H7 (cell line): ENCODE data around the gene PRRG4. TPM values are rescaled to one million over a fixed set of nuclear protein-coding genes. Genes with fewer than 3 reads are reported as not detected.

Experiments used
- DNase-seq: peaks from one replicate; pipeline ENCODE4 v3.0.0; 2012
- H3K27me3 ChIP-seq: 2 replicates; pipeline ENCODE4 v1.6.0; 2011; ENCODE audit warnings: mild to moderate bottlenecking, low read length; ENCODE audit not compliant: control insufficient read depth, insufficient read depth
- H3K36me3 ChIP-seq: replicated peaks from 2 replicates; pipeline ENCODE4 v1.5.1; 2011; ENCODE audit warnings: low read length; ENCODE audit not compliant: control insufficient read depth, insufficient read depth
- H3K4me3 ChIP-seq: 2 replicates; pipeline ENCODE4 v1.5.1; 2011; ENCODE audit warnings: low read depth, mild to moderate bottlenecking, control low read depth, low read length, moderate library complexity; ENCODE audit not compliant: insufficient read depth
- total RNA-seq: library from RNA; depleted of rRNA; stranded (reverse); fragments of >200 nt; shearing (Covaris generic); gene quantifications from 2 replicates; pipeline ENCODE4 v1.2.3, GENCODE V29; 2014; rRNA removed

The PRRG4 gene
- total RNA-seq, 1 experiment from 2014 or later, result 0.35 TPM

- no peaks in the 10 kb centered on the region for H3K27me3 ChIP-seq
- H3K36me3 ChIP-seq, result peaks cover 5% of the 10 kb centered on the region; the same call in 1 of the 2 replicates
- no peak overlapping the region for H3K4me3 ChIP-seq
- no peak for DNase-seq
These were observed 65.7 kb downstream of the PRRG4 start for GRCh38 chr11:32895471-32895870.

GRCh38 chr11:32897103-32897502 is 67.4 kb downstream of the PRRG4 start:
- Histone ChIP-seq H3K4me3 (no peak overlapping the region), H3K36me3 (peaks cover 5% of the 10 kb centered on the region; the same call in 1 of the 2 replicates)
- DNase-seq, result no peak

GRCh38 chr11:32899438-32899837 is 69.7 kb downstream of the PRRG4 start:
- no peak for DNase-seq
- H3K36me3 ChIP-seq, result peaks cover 5% of the 10 kb centered on the region; the same call in 1 of the 2 replicates
- no peak overlapping the region for H3K4me3 ChIP-seq
- H3K27me3 ChIP-seq, result no peaks in the 10 kb centered on the region

More at GRCh38 chr11:32897103-32897502, 67.4 kb downstream of the PRRG4 start:
- H3K27me3 ChIP-seq, result no peaks in the 10 kb centered on the region

GRCh38 chr11:32902089-32902665 is 72.5 kb downstream of the PRRG4 start:
- DNase-seq, result no peak
- no peak overlapping the region for H3K4me3 ChIP-seq
- peaks cover 5% of the 10 kb centered on the region; the same call in 1 of the 2 replicates for H3K36me3 ChIP-seq
- H3K27me3 ChIP-seq, result no peaks in the 10 kb centered on the region

- Histone ChIP-seq H3K4me3 (no peak overlapping the region), H3K36me3 (peaks cover 1% of the 10 kb centered on the region; the same call in 1 of the 2 replicates), H3K27me3 (no peaks in the 10 kb centered on the region)
- no peak for DNase-seq
These were observed 75.4 kb downstream of the PRRG4 start for GRCh38 chr11:32905028-32905667.

Other genes with a start within 250 kb of the PRRG4 start
- 651 and 652 TPM in 2 replicates for gene EIF3M, start 246.1 kb upstream of the PRRG4 start, total RNA-seq
- gene CCDC73, start 35.3 kb upstream of the PRRG4 start, total RNA-seq, result 0.04 TPM in 1 of 2 replicates, not detected in the other
- 23.7 and 44.9 TPM in 2 replicates for gene QSER1, start 62.9 kb downstream of the PRRG4 start, total RNA-seq
- gene DEPDC7, start 186.0 kb downstream of the PRRG4 start, total RNA-seq, result 5.6 and 6.2 TPM in 2 replicates
- 10.6 and 12.5 TPM in 2 replicates for gene TCP11L1, start 209.6 kb downstream of the PRRG4 start, total RNA-seq